A673 (cell line): ENCODE results near the gene ATP6V1G3. TPM values are rescaled to one million over a fixed set of nuclear protein-coding genes. Genes with fewer than 3 reads are reported as not detected.
"Not testable (repeated sequence)": the region's sequence is repeated elsewhere in the genome, so short reads cannot be mapped to it uniquely, and the experiment has no call there.

ENCODE experiments used
- BruUV-seq: library from RNA; stranded (reverse); fragments of 400-500 nt; replicated peaks from 2 replicates; lab custom pipeline; 2021; lab: Mats Ljungman, UMichigan
- CTCF ChIA-PET: fragments of 300-600 bp; sonication (Branson Sonifier 250); formaldehyde crosslinking; loops from one replicate; lab custom pipeline; 2022; ENCODE audit warnings: antibody characterized with exemption; lab: Charles Lee
- POLR2A ChIA-PET: fragments of 300-600 bp; sonication (Branson Sonifier 250); formaldehyde crosslinking; loops from one replicate; lab custom pipeline; 2022; ENCODE audit warnings: antibody characterized with exemption; ENCODE audit not compliant: low non-redundant PET; lab: Charles Lee
- DNase-seq: peaks from one replicate; pipeline ENCODE4 v3.0.0-alpha.2; 2015; ENCODE audit warnings: low spot score
- H3K27ac ChIP-seq: fragments of 200-600 bp; sonication (generic); 2 replicates; pipeline ENCODE4 v1.5.1; 2016; ENCODE audit warnings: mixed run types, low read depth, mild to moderate bottlenecking, mixed read lengths, antibody characterized with exemption, low read length; ENCODE audit not compliant: poor library complexity, severe bottlenecking
- H3K27me3 ChIP-seq: fragments of 200-600 bp; sonication (generic); replicated peaks from 2 replicates; pipeline ENCODE4 v1.6.1; 2017; ENCODE audit warnings: mixed run types, low read depth, mild to moderate bottlenecking, mixed read lengths, antibody characterized with exemption, low read length; ENCODE audit not compliant: insufficient read depth, poor library complexity
- H3K36me3 ChIP-seq: fragments of 200-600 bp; sonication (generic); 2 replicates; pipeline ENCODE4 v1.6.1; 2016; ENCODE audit warnings: mixed run types, mild to moderate bottlenecking, mixed read lengths, antibody characterized with exemption, low read length; ENCODE audit not compliant: insufficient read depth, poor library complexity, severe bottlenecking
- H3K4me1 ChIP-seq: fragments of 200-600 bp; sonication (generic); 2 replicates; pipeline ENCODE4 v1.6.1; 2017; ENCODE audit warnings: mixed run types, mild to moderate bottlenecking, mixed read lengths, antibody characterized with exemption, low read length; ENCODE audit not compliant: insufficient read depth, poor library complexity, severe bottlenecking
- H3K4me3 ChIP-seq: fragments of 200-600 bp; sonication (generic); 2 replicates; pipeline ENCODE4 v1.5.1; 2016; ENCODE audit warnings: low read depth, mixed run types, mild to moderate bottlenecking, mixed read lengths, low read length; ENCODE audit not compliant: poor library complexity, severe bottlenecking
- H3K9me3 ChIP-seq: fragments of 200-600 bp; sonication (generic); 2 replicates; pipeline ENCODE4 v1.6.1; 2016; ENCODE audit warnings: mixed run types, low read depth, mild to moderate bottlenecking, mixed read lengths, antibody characterized with exemption, low read length; ENCODE audit not compliant: poor library complexity, severe bottlenecking
- CTCF ChIP-seq: fragments of 300-800, 200-600 bp; sonication (generic); conservative IDR thresholded peaks from 2 replicates; pipeline ENCODE4 v1.5.1; 2017; ENCODE audit warnings: low read depth, mild to moderate bottlenecking, antibody characterized with exemption, low read length, moderate library complexity, mixed read lengths
- EZH2 ChIP-seq: fragments of 200-600 bp; sonication (generic); IDR thresholded peaks from 2 replicates; pipeline ENCODE4 v1.6.1; 2017; ENCODE audit warnings: borderline replicate concordance, low read depth, mild to moderate bottlenecking, mixed read lengths, antibody characterized with exemption, low read length; ENCODE audit not compliant: poor library complexity, severe bottlenecking
- intact Hi-C: fragments of 100-400 bp; cut with micrococcal nuclease; formaldehyde crosslinking; loops from one replicate; pipeline ENCODE4 v1.10.0; 2022; ENCODE audit not compliant: unreplicated experiment
- total RNA-seq: library from RNA; stranded (reverse); gene quantifications from 2 replicates; pipeline ENCODE4 v1.2.3, GENCODE V29; 2021

Gene ATP6V1G3
- total RNA-seq, 1 experiment from 2014 or later: 0.71 TPM

GRCh38 chr1:198480876-198481275 is 59.6 kb downstream of the ATP6V1G3 start:
- ChIA-PET CTCF (no interaction called here), POLR2A (interaction anchor here (0.6 kb wide), 1 partner anchor 11 kb away, joined by 3 read pairs; no protein-coding TSS in a partner anchor)
- Histone ChIP-seq H3K4me3 (no peak overlapping the region), H3K27ac (no peak overlapping the region), H3K9me3 (no peaks in the 10 kb centered on the region), H3K36me3 (no peaks in the 10 kb centered on the region), H3K27me3 (no peaks in the 10 kb centered on the region), H3K4me1 (no peaks in the 10 kb centered on the region)
- intact Hi-C loops: no loop called here
- no peak for TF ChIP-seq EZH2
- no peak for TF ChIP-seq CTCF
- no TSS peak for BruUV-seq
- no peak for DNase-seq

GRCh38 chr1:198477354-198477753 is 63.1 kb downstream of the ATP6V1G3 start:
- DNase-seq, H3K27me3 ChIP-seq, H3K9me3 ChIP-seq, intact Hi-C loops, H3K27ac ChIP-seq, CTCF ChIA-PET, H3K36me3 ChIP-seq, H3K4me3 ChIP-seq, H3K4me1 ChIP-seq, POLR2A ChIA-PET, BruUV-seq: not testable (repeated sequence)

Other genes starting within 250 kb of the ATP6V1G3 start
- not detected in 2 replicates for gene PTPRC, start 98.4 kb upstream of the ATP6V1G3 start, total RNA-seq